Ovary (tissue), 9 donors: Measurements from ENCODE around the gene LRP1-AS. TPM values are rescaled to one million over a fixed set of nuclear protein-coding genes. Genes with fewer than 3 reads are reported as not detected.

Source experiments
- DNase-seq, 5 donors: peaks; one replicate each; pipeline ENCODE4 v3.0.0-alpha.2; 2019 to 2020
- H3K27ac ChIP-seq, 2 donors: fragments of 200-600 bp; one replicate each; pipeline versions ENCODE4 v1.5.1 to v1.8.0; 2019 to 2022
- H3K27me3 ChIP-seq: fragments of 200-600 bp; one replicate; pipeline ENCODE4 v1.8.0; 2022
- H3K36me3 ChIP-seq: fragments of 200-600 bp; sonication (generic); one replicate; pipeline ENCODE4 v1.5.1; 2019
- H3K4me1 ChIP-seq: one replicate; pipeline ENCODE4 v1.8.1; 2013; ENCODE audit warnings: mild to moderate bottlenecking, moderate library complexity; ENCODE audit not compliant: insufficient read depth
- H3K4me3 ChIP-seq: fragments of 200-600 bp; sonication (generic); one replicate; pipeline ENCODE4 v1.5.1; 2017
- H3K9me3 ChIP-seq, 2 donors: fragments of 200-600 bp in 1 of 2; sonication (generic) in 1 of 2; one replicate each; pipeline versions ENCODE4 v1.5.1 to v1.8.1; 2013 to 2019; ENCODE audit warnings: mild to moderate bottlenecking in 1 of 2, moderate library complexity in 1 of 2
- CTCF ChIP-seq, 3 donors: fragments of 450-650 bp in 2 of 3; fragments of 200-600 bp in 1 of 3; IDR thresholded peaks; one replicate each; pipeline versions ENCODE4 v1.5.1 to v1.8.0; 2016 to 2022; ENCODE audit warnings: antibody characterized with exemption in 3 of 3, mild to moderate bottlenecking in 1 of 3
- EP300 ChIP-seq: sonication (generic); formaldehyde crosslinking; IDR thresholded peaks from one replicate; pipeline ENCODE4 v1.6.1; 2017; ENCODE audit warnings: antibody characterized with exemption
- POLR2A ChIP-seq: fragments of 450-650 bp; IDR thresholded peaks from one replicate; pipeline ENCODE4 v1.6.1; 2017; ENCODE audit warnings: antibody characterized with exemption, mild to moderate bottlenecking, moderate library complexity
- WGBS, 3 donors: extraction: QIAGEN DNeasy Blood & Tissue Kit in 1 of 3; methylation state at CpG; one replicate each; pipeline versions ENCODE4 v1.1.5 to v1.1.7; 2013 to 2017; 5-methylcytosine and 5-hydroxymethylcytosine counted together
- intact Hi-C, 4 donors: fragments of 100-400 bp; cut with DNase I; formaldehyde crosslinking; loops; one replicate each; pipeline versions ENCODE4 v1.11.0 to v1.15.1; 2022 to 2023
- polyA plus RNA-seq, 2 donors: library from polyadenylated mRNA; stranded (reverse); fragments of 200-250 nt in 1 of 2; fragments of 350-450 nt in 1 of 2; fragmentation: Illumina TruSeq in 1 of 2; extraction: RNeasy Lipid Tissue Mini Kit (QIAGEN cat#74804) in 1 of 2; gene quantifications; one replicate each; pipeline ENCODE4 v1.2.3, GENCODE V29; 2013 to 2014
- total RNA-seq, 7 donors: library from RNA; depleted of rRNA in 2 of 7; stranded (reverse); fragments of >200 nt in 2 of 7; fragmentation: NEBNext Ultra II Directional in 3 of 7; extraction: Animal tissue kit (Norgen Biotek cat#: 25700) in 3 of 7; gene quantifications; one replicate each; pipeline versions ENCODE4 v1.1.0 to v1.2.4, GENCODE V29; 2016 to 2023
- donor health status: DM: no; HTN: no; CAD: no; lungs with moderate emphysema.
- donor health status: DM: no; HTN: no; CAD: no.
- donor health status: Bipolar disorder and iron deficiency.
- donor health status: DM: yes; HTN: yes; CAD: no.
- donor health status: DM: no; HTN: no; CAD: no.
- donor health status: DM: yes; HTN: yes; CAD: no.

The LRP1-AS gene
- total and polyA plus RNA-seq, 9 donors, result not detected

DNA sequence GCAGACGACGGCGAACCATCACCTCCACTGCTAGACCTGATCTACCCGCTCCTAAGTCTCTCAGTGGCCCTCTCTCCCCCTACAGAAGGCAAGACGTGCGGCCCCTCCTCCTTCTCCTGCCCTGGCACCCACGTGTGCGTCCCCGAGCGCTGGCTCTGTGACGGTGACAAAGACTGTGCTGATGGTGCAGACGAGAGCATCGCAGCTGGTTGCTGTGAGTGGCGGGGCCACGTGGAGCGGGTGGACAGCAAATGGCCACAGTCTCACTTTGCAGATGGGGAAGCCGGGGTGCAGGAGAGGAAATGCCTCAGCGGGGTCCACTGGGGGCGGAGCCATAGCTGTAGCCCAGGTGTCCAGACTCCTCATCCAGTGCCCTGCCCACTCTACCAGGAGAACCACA, 47.8 kb upstream of the LRP1-AS start:
- no peak for DNase-seq
- Histone ChIP-seq H3K4me1 (no peaks in the 10 kb centered on the region), H3K27ac (no peak overlapping the region), H3K9me3 (no peaks in the 10 kb centered on the region), H3K27me3 (no peaks in the 10 kb centered on the region), H3K36me3 (peaks cover 4% of the 10 kb centered on the region), H3K4me3 (no peak overlapping the region)
- 85 to 90% (median 86%) methylated on average over 19 of the region's 19 CpGs for WGBS, 3 donors
- intact Hi-C loops, result no loop called here
- no peak for TF ChIP-seq EP300

- intact Hi-C loops, result no loop called here
- Histone ChIP-seq H3K4me3 (no peak overlapping the region), H3K36me3 (peaks cover 4% of the 10 kb centered on the region), H3K9me3 (no peaks in the 10 kb centered on the region), H3K4me1 (no peaks in the 10 kb centered on the region), H3K27me3 (no peaks in the 10 kb centered on the region), H3K27ac (no peak overlapping the region)
- TF ChIP-seq CTCF (IDR thresholded peaks at IDR 0.05) (no peak), POLR2A (no peak), EP300 (no peak)
- WGBS, 3 donors, result 88 to 92% (median 90%) methylated on average over 18 of the region's 18 CpGs
- DNase-seq, result no peak
These were observed 46.8 kb upstream of the LRP1-AS start for GRCh38 chr12:57194253-57194652.

DNA sequence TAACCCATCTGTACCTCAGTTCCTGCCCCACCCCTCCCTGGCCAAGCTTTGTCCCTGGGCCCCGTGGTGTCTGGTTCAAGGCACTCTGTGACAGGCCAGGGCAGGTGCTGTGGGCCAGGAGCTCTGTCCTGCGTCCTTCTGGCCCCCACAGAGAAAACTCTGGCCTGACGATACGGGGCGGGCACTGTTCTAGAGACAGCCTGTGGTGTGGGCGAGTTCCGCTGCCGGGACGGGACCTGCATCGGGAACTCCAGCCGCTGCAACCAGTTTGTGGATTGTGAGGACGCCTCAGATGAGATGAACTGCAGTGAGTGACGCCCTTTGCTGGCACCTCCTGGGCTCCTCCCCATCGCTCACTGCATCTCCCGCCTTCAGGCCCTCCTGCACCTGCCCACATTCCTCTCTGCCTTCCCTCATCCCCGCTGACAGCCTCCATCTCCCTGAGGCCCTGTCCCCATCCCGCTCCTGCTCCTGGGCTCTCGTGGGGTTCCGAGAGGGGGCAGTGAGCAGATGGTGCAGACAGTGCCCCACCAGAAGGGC, 46.4 kb upstream of the LRP1-AS start:
- TF ChIP-seq CTCF (IDR thresholded peaks at IDR 0.05), result no peak
- TF ChIP-seq POLR2A, result no peak
- no peak for TF ChIP-seq EP300
- Histone ChIP-seq H3K27ac (no peak overlapping the region), H3K27me3 (no peaks in the 10 kb centered on the region), H3K36me3 (peaks cover 4% of the 10 kb centered on the region), H3K4me1 (no peaks in the 10 kb centered on the region), H3K9me3 (no peaks in the 10 kb centered on the region), H3K4me3 (no peak overlapping the region)
- WGBS, 3 donors, result 82 to 90% (median 85%) methylated on average over 19 of the region's 19 CpGs
- no peak for DNase-seq
- intact Hi-C loops, result no loop called here

GRCh38 chr12:57192920-57193319, 45.5 kb upstream of the LRP1-AS start:
- WGBS, 3 donors, result 72 to 77% (median 74%) methylated on average over 12 to 16 of the region's 16 CpGs
- H3K9me3 ChIP-seq, result no peaks in the 10 kb centered on the region
- H3K36me3 ChIP-seq, result peaks cover 1% of the 10 kb centered on the region
- no peaks in the 10 kb centered on the region for H3K27me3 ChIP-seq
- no peaks in the 10 kb centered on the region for H3K4me1 ChIP-seq
- intact Hi-C loops, result no loop called here
- no peak for DNase-seq
- TF ChIP-seq EP300 (no peak), CTCF (IDR thresholded peaks at IDR 0.05) (no peak), POLR2A (no peak)
- no peak overlapping the region for H3K27ac ChIP-seq
- H3K4me3 ChIP-seq, result no peak overlapping the region

DNA sequence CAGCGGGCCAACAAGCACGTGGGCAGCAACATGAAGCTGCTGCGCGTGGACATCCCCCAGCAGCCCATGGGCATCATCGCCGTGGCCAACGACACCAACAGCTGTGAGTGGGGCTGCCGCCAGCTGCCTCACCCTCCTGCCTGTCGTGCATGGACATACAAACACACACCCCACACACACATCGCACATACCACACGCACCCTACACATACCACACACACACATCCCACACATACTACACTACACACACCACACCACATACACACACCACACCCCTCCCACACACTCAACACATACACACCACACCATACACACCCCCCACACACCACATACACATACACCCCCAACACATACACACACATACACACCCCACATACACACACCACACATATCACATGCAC, 44.0 kb upstream of the LRP1-AS start:
- Histone ChIP-seq H3K4me3 (no peak overlapping the region), H3K27me3 (no peaks in the 10 kb centered on the region), H3K4me1 (no peaks in the 10 kb centered on the region), H3K36me3 (no peaks in the 10 kb centered on the region), H3K27ac (no peak overlapping the region), H3K9me3 (no peaks in the 10 kb centered on the region)
- TF ChIP-seq POLR2A (no peak), EP300 (no peak), CTCF (IDR thresholded peaks at IDR 0.05) (no peak)
- no peak for DNase-seq
- intact Hi-C loops, result no loop called here
- WGBS, 3 donors, result 68 to 80% (median 80%) methylated on average over 11 of the region's 11 CpGs
